ENCODE data around the gene A1BG. TPM values are rescaled to one million over a fixed set of nuclear protein-coding genes. Genes with fewer than 3 reads are reported as not detected.

A1BG gene
- total and polyA plus RNA-seq, 2 of the 13 experiments (the other 11 are each of a cell fraction or from before 2014, with no cell fraction given): 14.7 to 41.4 TPM

DNA sequence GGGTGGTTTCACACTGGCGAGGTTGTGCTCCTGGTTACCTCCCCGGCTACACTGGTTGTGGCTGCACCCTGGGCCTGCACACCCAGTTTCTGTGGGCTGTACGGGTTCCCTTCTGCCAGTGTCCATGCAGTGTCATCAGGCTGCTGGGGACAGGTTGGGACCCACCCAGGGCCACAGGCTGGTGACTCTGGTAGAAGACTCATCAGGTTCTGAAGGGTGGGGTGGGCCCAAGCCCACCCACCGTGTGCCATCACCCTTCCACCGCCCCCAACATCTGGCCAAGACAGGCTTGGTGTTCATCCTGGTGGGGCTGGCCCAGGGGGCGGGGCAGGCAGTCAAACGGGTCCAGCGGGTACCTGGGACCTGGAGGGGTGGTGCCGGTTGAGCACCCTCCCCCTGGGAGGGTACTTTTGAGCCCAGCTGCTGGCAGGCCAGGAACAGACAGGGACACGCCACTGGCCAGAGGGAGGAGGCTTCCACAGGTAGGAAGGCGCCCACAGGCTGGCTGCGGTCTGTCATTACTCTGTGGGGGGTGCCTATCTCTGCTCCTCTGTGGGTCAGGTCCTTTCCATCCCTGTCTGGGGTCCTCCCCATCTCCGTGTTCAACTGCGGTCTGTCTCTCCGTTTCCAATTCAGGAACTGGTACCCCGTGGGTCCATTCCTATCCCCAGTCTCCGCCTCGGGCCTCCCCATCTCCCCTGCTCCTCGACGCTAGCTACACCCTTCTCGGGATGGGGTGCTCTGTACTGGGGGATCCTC is 42.1 kb upstream of the A1BG start, which contains the start of gene RNF225 (continued):
- TF ChIP-seq ZNF280D (CRISPR knock-in tag; IDR thresholded peaks at IDR 0.05) (no peak), RBFOX2 (IDR thresholded peaks at IDR 0.05; ENCODE audit: low read depth, low read length) (peak; percentile 75), ETV6 (CRISPR knock-in tag; conservative IDR thresholded peaks at IDR 0.05) (no peak), ZNF792 (CRISPR knock-in tag; IDR thresholded peaks at IDR 0.05) (no peak), PRMT3 (CRISPR knock-in tag; IDR thresholded peaks at IDR 0.05; ENCODE audit: borderline replicate concordance, low read depth) (no peak), ZNF615 (CRISPR knock-in tag; IDR thresholded peaks at IDR 0.05; ENCODE audit: borderline replicate concordance) (0 out of 2 replicates have a peak, but pooled peaks have one; percentile 47), ZNF740 (CRISPR knock-in tag; IDR thresholded peaks at IDR 0.05) (0 out of 2 replicates have a peak, but pooled peaks have one; percentile 39), ZNF589 (CRISPR knock-in tag; conservative IDR thresholded peaks at IDR 0.05) (0 out of 2 replicates have a peak, but pooled peaks have one; percentile 31), PATZ1 (CRISPR knock-in tag; IDR thresholded peaks at IDR 0.05) (no peak), KDM2A (CRISPR knock-in tag; IDR thresholded peaks at IDR 0.05; ENCODE audit: borderline replicate concordance, low read depth) (peak; percentile 48), AKAP8 (CRISPR knock-in tag; IDR thresholded peaks at IDR 0.05) (peak; percentile 78; the same call in 1 of the 2 replicates), TEAD3 (CRISPR knock-in tag; optimal IDR thresholded peaks at IDR 0.05; ENCODE audit: borderline replicate concordance) (peak; percentile 9), GLI4 (CRISPR knock-in tag; IDR thresholded peaks at IDR 0.05; ENCODE audit: borderline replicate concordance) (no peak), GATA4 (IDR thresholded peaks at IDR 0.05; ENCODE audit: borderline replicate concordance, low read depth) (0 out of 2 replicates have a peak, but pooled peaks have one; percentile 6), ATF7-NPFF (CRISPR knock-in tag; IDR thresholded peaks at IDR 0.05; ENCODE audit: low read depth) (no peak), MBD4 (IDR thresholded peaks at IDR 0.05; ENCODE audit: borderline replicate concordance, low read length) (0 out of 2 replicates have a peak, but pooled peaks have one; percentile 40), SALL2 (CRISPR knock-in tag; IDR thresholded peaks at IDR 0.05) (peak; percentile 68; the same call in 1 of the 2 replicates), RAD21 (CRISPR knock-in tag; IDR thresholded peaks at IDR 0.05) (peak; percentile 15; the same call in 1 of the 2 replicates), TARDBP (CRISPR knock-in tag; IDR thresholded peaks at IDR 0.05) (0 out of 2 replicates have a peak, but pooled peaks have one; percentile 40), YY1 (IDR thresholded peaks at IDR 0.05; ENCODE audit: insufficient read depth, insufficient replicate concordance, low read depth, low read length) (no peak), PAF1 (CRISPR knock-in tag; IDR thresholded peaks at IDR 0.05) (peak; percentile 83; the same call in 1 of the 2 replicates), TAF15 (IDR thresholded peaks at IDR 0.05; ENCODE audit: low read depth, low read length, poor library complexity, severe bottlenecking) (peak; percentile 39), ZSCAN22 (CRISPR knock-in tag; IDR thresholded peaks at IDR 0.05) (peak; percentile 85), POLR2G (IDR thresholded peaks at IDR 0.05; ENCODE audit: low read depth, low read length) (peak; percentile 78), POLR2A (IDR thresholded peaks at IDR 0.05; ENCODE audit: insufficient read depth in 1 of 2, low read depth in 2 of 2, low read length in 2 of 2) (peak; percentile 23 to 55; a peak in 3 of 4 replicates), POLR2AphosphoS2 (IDR thresholded peaks at IDR 0.05; ENCODE audit: low read depth, low read length) (peak; percentile 51; the same call in 1 of the 2 replicates)
